Measurements from ENCODE around the gene CTCFL. TPM values are rescaled to one million over a fixed set of nuclear protein-coding genes. Genes with fewer than 3 reads are reported as not detected.
A peak's percentile ranks its signal among the peaks of the same experiment; 100 is the strongest.

CTCFL gene
- total RNA-seq, 1 donor from 2014 or later: not detected

GRCh38 chr20:57537822-57538221 lies 12.9 kb upstream of the CTCFL start:
- no peak for DNase-seq (ENCODE audit: low read depth)

- DNase-seq (ENCODE audit: low read depth): no peak
Observed at GRCh38 chr20:57536771-57537724, 12.1 kb upstream of the CTCFL start.

GRCh38 chr20:57536120-57536708 lies 11.3 kb upstream of the CTCFL start:
- DNase-seq (ENCODE audit: low read depth): no peak

- DNase-seq (ENCODE audit: low read depth): no peak
Observed at GRCh38 chr20:57535297-57535696, 10.4 kb upstream of the CTCFL start.

GRCh38 chr20:57532104-57532503 lies 7.2 kb upstream of the CTCFL start:
- no peak for DNase-seq (ENCODE audit: low read depth)

- no peak for DNase-seq (ENCODE audit: low read depth)
Observed at GRCh38 chr20:57530327-57530981, 5.5 kb upstream of the CTCFL start.

- no peak for DNase-seq (ENCODE audit: low read depth)
Observed at GRCh38 chr20:57529810-57530209, 4.9 kb upstream of the CTCFL start.

- no peak for DNase-seq (ENCODE audit: low read depth)
Observed at GRCh38 chr20:57529160-57529585, 4.2 kb upstream of the CTCFL start.

GRCh38 chr20:57528148-57528547 lies 3.2 kb upstream of the CTCFL start:
- no peak for DNase-seq (ENCODE audit: low read depth)

GRCh38 chr20:57527728-57528127 lies 2.8 kb upstream of the CTCFL start:
- no peak for DNase-seq (ENCODE audit: low read depth)

GRCh38 chr20:57526885-57527460 lies 2.0 kb upstream of the CTCFL start:
- DNase-seq (ENCODE audit: low read depth): no peak

GRCh38 chr20:57526087-57526884 lies 1.3 kb upstream of the CTCFL start:
- DNase-seq (ENCODE audit: low read depth): no peak

- DNase-seq (ENCODE audit: low read depth): no peak
Observed at GRCh38 chr20:57525328-57526086, 567 bp upstream of the CTCFL start.

GRCh38 chr20:57523782-57524181 lies 1.2 kb downstream of the CTCFL start:
- DNase-seq (ENCODE audit: low read depth): no peak

- no peak for DNase-seq (ENCODE audit: low read depth)
Observed at GRCh38 chr20:57522380-57523140, 2.4 kb downstream of the CTCFL start.

- DNase-seq (ENCODE audit: low read depth): no peak
Observed at GRCh38 chr20:57517904-57518303, 7.0 kb downstream of the CTCFL start.

GRCh38 chr20:57514273-57514751 lies 10.6 kb downstream of the CTCFL start:
- peak; percentile 66 for DNase-seq (ENCODE audit: low read depth)

GRCh38 chr20:57513199-57513598 lies 11.7 kb downstream of the CTCFL start:
- DNase-seq (ENCODE audit: low read depth): peak; percentile 67

- DNase-seq (ENCODE audit: low read depth): no peak
Observed at GRCh38 chr20:57512432-57512831, 12.5 kb downstream of the CTCFL start.
